Erythroblast (primary cell): ENCODE results near the gene CTNND2.

Experiments used
- GATA1 ChIP-seq: IDR thresholded peaks from 2 replicates; pipeline ENCODE4 v1.6.1; 2011; ENCODE audit warnings: low read depth, mild to moderate bottlenecking, control low read depth, low read length, moderate library complexity
- POLR2A ChIP-seq: IDR thresholded peaks from 2 replicates; pipeline ENCODE4 v1.6.1; 2011; ENCODE audit warnings: mild to moderate bottlenecking, low read length

- TF ChIP-seq POLR2A (no peak), GATA1 (no peak)
Measured at GRCh38 chr5:11518676-11519075, 385.6 kb downstream of the CTNND2 start.
